K562 (cell line): ENCODE data around the gene ZNF428. TPM values are rescaled to one million over a fixed set of nuclear protein-coding genes. Genes with fewer than 3 reads are reported as not detected.

Source experiments
- ATAC-seq: fragments of 200-7000 bp; cut with Tn5 transposase; 3 replicates; pipeline ENCODE4 v1.9.1; 2020; ENCODE audit warnings: moderate library complexity
- BruUV-seq: library from RNA; stranded (reverse); fragments of 400-500 nt; replicated peaks from 2 replicates; lab custom pipeline; 2021; lab: Mats Ljungman, UMichigan
- CTCF ChIA-PET: fragments of 300-600 bp; formaldehyde crosslinking; extraction: SDS; loops from one replicate; lab custom pipeline; 2021; ENCODE audit warnings: low intra/inter-chr PET ratio; lab: Yijun Ruan, JAX
- POLR2A ChIA-PET: fragments of 300-600, 350-650 bp; sonication (Branson Sonifier 250); formaldehyde crosslinking; extraction: SDS; loops from one replicate; lab custom pipeline; 2021; ENCODE audit warnings: antibody characterized with exemption, inconsistent platforms; lab: Yijun Ruan, JAX
- DNase-seq, 4 experiments: peaks; one replicate each; pipeline versions ENCODE4 v3.0.0 to v3.0.0-alpha.2; 2011 to 2018; ENCODE audit warnings: low spot score in 3 of 4, mixed read lengths in 3 of 4; ENCODE audit errors: extremely low read depth in 1 of 4
- FAIRE-seq: peaks from 2 replicates; lab custom pipeline; 2011; peaks lifted over from hg19 to GRCh38; lab: Jason Lieb, UNC
- H2AFZ ChIP-seq: 2 replicates; pipeline ENCODE4 v1.6.0; 2011; ENCODE audit warnings: low read depth, low read length, control low read depth, inconsistent platforms
- H3K27ac ChIP-seq: fragments of 200-600 bp; 3 replicates; pipeline ENCODE4 v1.8.0; 2011; ENCODE audit warnings: low read depth, mild to moderate bottlenecking, control low read depth, inconsistent platforms, low read length, moderate library complexity, mixed read lengths; ENCODE audit errors: extremely low read depth
- H3K27me3 ChIP-seq, 2 experiments: fragments of 300-600 bp in 1 of 2; 2 replicates in 1 of 2; 3 replicates in 1 of 2; pipeline versions ENCODE4 v1.6.0 to v1.8.0; 2011; ENCODE audit warnings: inconsistent platforms in 2 of 2, low read length in 2 of 2, mild to moderate bottlenecking in 1 of 2, mixed read lengths in 1 of 2, moderate library complexity in 1 of 2; ENCODE audit not compliant: control insufficient read depth in 2 of 2, insufficient read depth in 2 of 2
- H3K36me3 ChIP-seq: fragments of 300-600 bp; 3 replicates; pipeline ENCODE4 v1.8.0; 2011; ENCODE audit warnings: mild to moderate bottlenecking, low read length, inconsistent platforms; ENCODE audit not compliant: control insufficient read depth, insufficient read depth
- H3K4me1 ChIP-seq, 2 experiments: fragments of 200-600 bp in 1 of 2; replicated peaks in 1 of 2; 2 replicates in 1 of 2; 3 replicates in 1 of 2; pipeline versions ENCODE4 v1.5.1 to v1.8.0; 2011; ENCODE audit warnings: inconsistent platforms in 2 of 2, low read length in 2 of 2, mild to moderate bottlenecking in 1 of 2, mixed read lengths in 1 of 2, moderate library complexity in 1 of 2; ENCODE audit not compliant: control insufficient read depth in 2 of 2, insufficient read depth in 2 of 2
- H3K4me2 ChIP-seq: 2 replicates; pipeline ENCODE4 v1.6.1; 2011; ENCODE audit warnings: low read length, control low read depth, inconsistent platforms, mixed read lengths; ENCODE audit not compliant: insufficient read depth
- H3K4me3 ChIP-seq: fragments of 200-600 bp; sonication (generic), shearing (Covaris generic); 2 replicates; pipeline ENCODE4 v1.5.1; 2016; ENCODE audit warnings: control low read depth, inconsistent platforms
- H3K79me2 ChIP-seq: fragments of 200-600 bp; 3 replicates; pipeline ENCODE4 v1.8.0; 2011; ENCODE audit warnings: low read length, inconsistent platforms; ENCODE audit not compliant: control insufficient read depth, insufficient read depth
- H3K9ac ChIP-seq, 2 experiments: 2 replicates each; pipeline versions ENCODE4 v1.6.0 to v1.6.1; 2011; ENCODE audit warnings: low read depth in 2 of 2, low read length in 2 of 2, control low read depth in 1 of 2, inconsistent platforms in 1 of 2, mild to moderate bottlenecking in 1 of 2, mixed read lengths in 1 of 2; ENCODE audit not compliant: insufficient read depth in 1 of 2
- H3K9me1 ChIP-seq: one replicate; pipeline ENCODE4 v1.6.0; 2011; ENCODE audit warnings: inconsistent platforms, mild to moderate bottlenecking, low read length, moderate library complexity; ENCODE audit not compliant: control insufficient read depth, insufficient read depth
- H3K9me3 ChIP-seq: replicated peaks from 2 replicates; pipeline ENCODE4 v1.5.1; 2011; ENCODE audit warnings: low read depth, low read length, inconsistent platforms; ENCODE audit not compliant: control insufficient read depth, insufficient read depth
- H4K20me1 ChIP-seq: replicated peaks from 2 replicates; pipeline ENCODE4 v1.6.1; 2011; ENCODE audit warnings: low read length, inconsistent platforms, mixed read lengths; ENCODE audit not compliant: control insufficient read depth, insufficient read depth
- HSF4 ChIP-seq: fragments of 250-450 bp; sonication (Bioruptor Pico); IDR thresholded peaks from 2 replicates; pipeline ENCODE4 v2.1.2; 2022; ENCODE audit warnings: mild to moderate bottlenecking, moderate library complexity, borderline replicate concordance
- ID3 ChIP-seq, 2 experiments: fragments of 250-450 bp in 1 of 2; fragments of 450-650 bp in 1 of 2; sonication (Bioruptor Pico) in 1 of 2; IDR thresholded peaks; 2 replicates each; pipeline versions ENCODE4 v1.6.1 to v1.8.0; 2016 to 2021; ENCODE audit warnings: mild to moderate bottlenecking in 2 of 2, moderate library complexity in 2 of 2, missing compliant biosample characterization in 1 of 2, missing genetic modification characterization in 1 of 2
- PRDM10 ChIP-seq: fragments of 450-650 bp; IDR thresholded peaks from 2 replicates; pipeline ENCODE4 v1.6.1; 2018; ENCODE audit not compliant: partially characterized antibody
- WGBS: fragments of 100-300 bp; shearing (Covaris generic); methylation state at CpG from one replicate; pipeline ENCODE4 v1.1.6; 2016; ENCODE audit warnings: low coverage, mixed read lengths; ENCODE audit not compliant: insufficient coverage; ENCODE audit errors: missing lambda C conversion rate; 5-methylcytosine and 5-hydroxymethylcytosine counted together
- in situ Hi-C: fragments of 300-500 bp; cut with MboI; formaldehyde crosslinking; loops from 4 replicates; pipeline ENCODE4 v1.15.0; 2018; ENCODE audit warnings: inconsistent platforms, mixed read lengths
- intact Hi-C: fragments of 100-400 bp; cut with micrococcal nuclease; formaldehyde crosslinking; loops from 2 replicates; pipeline ENCODE4 v1.14.2; 2022
- polyA plus RNA-seq, 8 experiments: library from polyadenylated mRNA; depleted of rRNA in 4 of 8; stranded (reverse) in 5 of 8; unstranded in 3 of 8; fragments of >200 nt; fragmentation: Nextera tagmentation in 2 of 8; fragmentation: Illumina TruSeq in 1 of 8; extraction: Ambion mirVana in 2 of 8; extraction: Trizol in 1 of 8; gene quantifications; 2 replicates each; pipeline versions ENCODE4 v1.2.1 to v1.2.3, GENCODE V29; 2011 to 2014; ENCODE audit warnings: inconsistent platforms in 1 of 8, missing spikeins in 1 of 8
- total RNA-seq, 7 experiments: library from RNA; depleted of rRNA in 6 of 7; stranded (reverse); fragments of >200 nt in 6 of 7; fragmentation: Illumina TruSeq in 2 of 7; extraction: Trizol in 2 of 7; gene quantifications; 2 replicates each; pipeline versions ENCODE4 v1.2.1 to v1.2.3, GENCODE V29; 2011 to 2021; ENCODE audit warnings: low replicate concordance in 1 of 7

Gene ZNF428
- total and polyA plus RNA-seq, 9 of the 15 experiments (the other 6 are each of a cell fraction or from before 2014, with no cell fraction given), result 0.15 to 85.7 (median 15.9) TPM

GRCh38 chr19:43641333-43641732 is 21.9 kb upstream of the ZNF428 start (continued):
- TF ChIP-seq PRDM10, result no peak

GRCh38 chr19:43640424-43640757 is 21.0 kb upstream of the ZNF428 start:
- CTCF ChIA-PET, result no interaction called here
- WGBS, result 0% methylated on average over 1 of the region's 9 CpGs
- H3K79me2 ChIP-seq, result no peaks in the 10 kb centered on the region
- no TSS peak for BruUV-seq
- peak overlapping the region; percentile 44 for H3K4me3 ChIP-seq
- H3K9me3 ChIP-seq, result no peaks in the 10 kb centered on the region
- TF ChIP-seq HSF4 (CRISPR knock-in tag) (no peak), ID3 (CRISPR knock-in tag; IDR thresholded peaks at IDR 0.05) (no peak), ID3 (tag; IDR thresholded peaks at IDR 0.05) (0 out of 2 replicates have a peak, but pooled peaks have one; percentile 10)
- TF ChIP-seq, all 486 proteins: peak for 1
- intact Hi-C loops (no loop called here), in situ Hi-C loops (no loop called here)
- no peak for ATAC-seq
- POLR2A ChIA-PET, result interaction anchor here (0.6 to 1.1 kb wide), 2 partner anchors 8 to 31 kb away, joined by 3 read pairs; no protein-coding TSS in a partner anchor
- Histone ChIP-seq H4K20me1 (no peaks in the 10 kb centered on the region), H3K4me1 (peaks cover 11 to 25% of the 10 kb centered on the region in 2 experiments; a peak in 4 of 5 replicates), H3K9me1 (no peaks in the 10 kb centered on the region), H3K4me2 (peak overlapping the region; percentile 74), H2AFZ (peak overlapping the region; percentile 89), H3K27me3 (peaks cover 9% of the 10 kb centered on the region in 2 experiments), H3K36me3 (no peaks in the 10 kb centered on the region), H3K9ac (peak overlapping the region in 1 of 2 experiments; percentile 92; a peak in 2 of 4 replicates), H3K27ac (no peak overlapping the region)
- DNase-seq, result no peak
- no peak for FAIRE-seq
